ENCODE results near the gene ZCCHC7.
A peak's percentile ranks its signal among the peaks of the same experiment; 100 is the strongest.

Gene ZCCHC7

GRCh38 chr9:37197158-37198038 is 77.0 kb downstream of the ZCCHC7 start:
- in situ Hi-C loops (cut with HindIII; ENCODE audit: low pct_ligation_motif_present, low sequenced_read_pairs): no loop called here
- DNase-seq: peak; percentile 65

GRCh38 chr9:37198039-37198729 is 77.8 kb downstream of the ZCCHC7 start:
- in situ Hi-C loops (cut with HindIII; ENCODE audit: low pct_ligation_motif_present, low sequenced_read_pairs): no loop called here
- H3K27ac ChIP-seq: peak overlapping the region; percentile 73

More at GRCh38 chr9:37197158-37198038, 77.0 kb downstream of the ZCCHC7 start:
- TF ChIP-seq CTCF (IDR thresholded peaks at IDR 0.05; ENCODE audit: low read depth, low read length, missing control alignments): no peak
- Histone ChIP-seq H3K27me3 (replicated peaks) (no peaks in the 10 kb centered on the region), H3K27ac (peak overlapping the region; percentile 73), H3K4me3 (ENCODE audit: low read depth, low read length) (no peak overlapping the region), H3K36me3 (replicated peaks) (no peaks in the 10 kb centered on the region)

GRCh38 chr9:37198831-37199230 is 78.5 kb downstream of the ZCCHC7 start:
- no peaks in the 10 kb centered on the region for H3K27me3 ChIP-seq (replicated peaks)
- H3K36me3 ChIP-seq (replicated peaks): no peaks in the 10 kb centered on the region
- H3K27ac ChIP-seq: no peak overlapping the region
- H3K4me3 ChIP-seq (ENCODE audit: low read depth, low read length): no peak overlapping the region
- in situ Hi-C loops (cut with HindIII; ENCODE audit: low pct_ligation_motif_present, low sequenced_read_pairs): no loop called here
- no peak for DNase-seq
- no peak for TF ChIP-seq CTCF (IDR thresholded peaks at IDR 0.05; ENCODE audit: low read depth, low read length, missing control alignments)

More at GRCh38 chr9:37198039-37198729, 77.8 kb downstream of the ZCCHC7 start:
- no peak overlapping the region for H3K4me3 ChIP-seq (ENCODE audit: low read depth, low read length)
- no peak for TF ChIP-seq CTCF (IDR thresholded peaks at IDR 0.05; ENCODE audit: low read depth, low read length, missing control alignments)
- no peaks in the 10 kb centered on the region for H3K36me3 ChIP-seq (replicated peaks)
- no peaks in the 10 kb centered on the region for H3K27me3 ChIP-seq (replicated peaks)
- DNase-seq: no peak

GRCh38 chr9:37200433-37201005 is 80.1 kb downstream of the ZCCHC7 start:
- in situ Hi-C loops (cut with HindIII; ENCODE audit: low pct_ligation_motif_present, low sequenced_read_pairs): no loop called here
- TF ChIP-seq CTCF (IDR thresholded peaks at IDR 0.05; ENCODE audit: low read depth, low read length, missing control alignments): no peak
- H3K36me3 ChIP-seq (replicated peaks): no peaks in the 10 kb centered on the region
- DNase-seq: no peak
- no peaks in the 10 kb centered on the region for H3K27me3 ChIP-seq (replicated peaks)
- H3K27ac ChIP-seq: no peak overlapping the region
- no peak overlapping the region for H3K4me3 ChIP-seq (ENCODE audit: low read depth, low read length)

GRCh38 chr9:37201581-37201980 is 81.2 kb downstream of the ZCCHC7 start:
- in situ Hi-C loops (cut with HindIII; ENCODE audit: low pct_ligation_motif_present, low sequenced_read_pairs): no loop called here
- no peak for DNase-seq
- H3K27me3 ChIP-seq (replicated peaks): no peaks in the 10 kb centered on the region
- no peak for TF ChIP-seq CTCF (IDR thresholded peaks at IDR 0.05; ENCODE audit: low read depth, low read length, missing control alignments)
- H3K4me3 ChIP-seq (ENCODE audit: low read depth, low read length): no peak overlapping the region
- H3K27ac ChIP-seq: no peak overlapping the region
- H3K36me3 ChIP-seq (replicated peaks): no peaks in the 10 kb centered on the region

Measured in brain microvascular endothelial cell (primary cell).